OCI-LY1 (cell line): Measurements from ENCODE around the gene RIPK4.

ENCODE experiments used
- CTCF ChIP-seq: fragments of 200-600 bp; sonication (generic), shearing (Covaris generic); IDR thresholded peaks from 2 replicates; pipeline ENCODE4 v1.5.1; 2017; ENCODE audit warnings: mild to moderate bottlenecking, antibody characterized with exemption, low read length, moderate library complexity, mixed read lengths
- EZH2 ChIP-seq: fragments of 200-600 bp; sonication (generic), shearing (Covaris generic); IDR thresholded peaks from 2 replicates; pipeline ENCODE4 v1.8.0; 2017; ENCODE audit warnings: borderline replicate concordance, mixed run types, mild to moderate bottlenecking, antibody characterized with exemption, low read length, moderate library complexity, mixed read lengths

GRCh38 chr21:41784456-41785102, 17.7 kb upstream of the RIPK4 start:
- no peak for TF ChIP-seq CTCF
- no peak for TF ChIP-seq EZH2
